GM18951 (cell line): ENCODE results near the gene GBX2.
"Not testable (repeated sequence)": the region's sequence is repeated elsewhere in the genome, so short reads cannot be mapped to it uniquely, and the experiment has no call there.

ENCODE experiments used
- POLR2A ChIP-seq: IDR thresholded peaks from 4 replicates; pipeline ENCODE4 v1.6.1; 2011; ENCODE audit warnings: mild to moderate bottlenecking; ENCODE audit not compliant: insufficient read length, insufficient read depth; ENCODE audit errors: extremely low read depth
- in situ Hi-C: fragments of 300-500 bp; cut with MboI; formaldehyde crosslinking; loops from one replicate; pipeline ENCODE4 v1.12.0; 2022; ENCODE audit warnings: low sequenced_read_pairs, mixed read lengths, inconsistent platforms; ENCODE audit not compliant: unreplicated experiment

The GBX2 gene

DNA sequence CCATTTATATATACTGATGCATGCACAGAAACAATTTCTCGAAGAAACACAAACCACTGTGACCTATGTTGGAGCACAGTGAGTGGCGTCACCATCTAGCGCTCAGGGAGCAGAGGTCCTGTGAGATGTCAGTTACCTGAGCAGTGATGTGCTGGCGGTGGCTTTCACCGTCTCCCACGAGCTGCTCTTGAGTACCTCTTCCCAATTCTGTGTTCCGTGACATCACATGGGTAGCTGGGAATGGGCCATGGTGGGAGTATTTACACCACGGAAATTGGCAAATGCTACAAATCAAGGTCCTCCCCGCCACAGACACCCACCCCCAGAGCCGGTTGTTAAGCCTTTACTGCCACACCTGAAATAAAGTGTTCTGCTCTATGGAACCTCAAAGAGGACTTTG is 24.4 kb downstream of the GBX2 start:
- no peak for TF ChIP-seq POLR2A
- in situ Hi-C loops, result no loop called here

DNA sequence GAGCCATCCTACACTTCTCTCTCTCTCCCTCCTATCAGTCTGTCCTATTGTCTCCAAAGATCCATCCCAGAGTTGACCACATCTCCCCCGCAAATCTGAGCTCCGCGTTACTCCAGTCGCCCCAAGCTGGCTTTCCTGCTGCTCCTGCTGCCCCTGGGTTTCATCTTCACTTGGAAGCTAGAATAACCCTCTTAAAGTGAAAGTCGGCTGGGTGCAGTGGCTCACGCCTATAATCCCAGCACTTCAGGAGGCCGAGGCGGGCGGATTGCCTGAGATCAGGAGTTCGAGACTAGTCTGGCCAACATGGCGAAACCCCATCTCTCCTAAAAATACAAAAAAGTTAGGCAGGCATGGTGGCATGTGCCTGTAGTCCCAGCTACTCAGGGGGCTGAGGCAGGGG is 26.6 kb downstream of the GBX2 start:
- in situ Hi-C loops, result not testable (repeated sequence)

GRCh38 chr2:236137066-236137465 is 31.1 kb downstream of the GBX2 start:
- in situ Hi-C loops, result no loop called here
- TF ChIP-seq POLR2A, result no peak

- TF ChIP-seq POLR2A, result no peak
- in situ Hi-C loops, result no loop called here
Measured at GRCh38 chr2:236136538-236136937, 31.6 kb downstream of the GBX2 start.

- in situ Hi-C loops, result no loop called here
Measured at GRCh38 chr2:236133410-236134012, 34.7 kb downstream of the GBX2 start.

DNA sequence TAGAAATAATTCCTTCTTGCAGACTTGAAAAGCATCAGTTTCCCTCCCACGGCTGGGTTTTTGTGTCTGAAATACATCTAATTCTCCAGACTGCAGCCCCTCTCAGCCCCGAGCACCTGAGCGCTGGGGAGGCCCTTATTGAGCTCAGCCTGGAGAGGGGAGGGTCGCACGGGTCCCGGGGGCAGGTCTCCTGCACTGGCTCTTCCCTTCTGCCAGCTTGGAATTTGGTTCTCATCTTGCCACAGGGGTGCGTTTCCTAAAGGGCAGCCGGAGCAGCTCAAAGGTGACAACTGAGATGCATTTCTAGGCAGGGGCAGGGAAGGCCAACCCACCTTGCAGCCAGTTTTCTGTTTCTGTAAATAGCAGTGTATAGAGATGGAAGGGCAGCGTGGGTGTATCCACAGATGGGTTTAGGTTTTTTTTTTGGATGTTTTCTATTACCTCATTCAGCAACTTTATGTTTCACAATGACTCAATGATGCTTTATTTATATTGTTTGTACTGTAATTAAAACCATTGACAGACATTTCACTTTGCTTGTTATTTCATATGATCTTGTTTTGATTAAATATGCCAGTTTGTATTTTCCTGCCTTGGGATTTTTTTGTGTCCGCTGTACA is 37.0 kb downstream of the GBX2 start:
- in situ Hi-C loops, result no loop called here
- TF ChIP-seq POLR2A, result no peak

More at GRCh38 chr2:236133410-236134012, 34.7 kb downstream of the GBX2 start:
- no peak for TF ChIP-seq POLR2A

DNA sequence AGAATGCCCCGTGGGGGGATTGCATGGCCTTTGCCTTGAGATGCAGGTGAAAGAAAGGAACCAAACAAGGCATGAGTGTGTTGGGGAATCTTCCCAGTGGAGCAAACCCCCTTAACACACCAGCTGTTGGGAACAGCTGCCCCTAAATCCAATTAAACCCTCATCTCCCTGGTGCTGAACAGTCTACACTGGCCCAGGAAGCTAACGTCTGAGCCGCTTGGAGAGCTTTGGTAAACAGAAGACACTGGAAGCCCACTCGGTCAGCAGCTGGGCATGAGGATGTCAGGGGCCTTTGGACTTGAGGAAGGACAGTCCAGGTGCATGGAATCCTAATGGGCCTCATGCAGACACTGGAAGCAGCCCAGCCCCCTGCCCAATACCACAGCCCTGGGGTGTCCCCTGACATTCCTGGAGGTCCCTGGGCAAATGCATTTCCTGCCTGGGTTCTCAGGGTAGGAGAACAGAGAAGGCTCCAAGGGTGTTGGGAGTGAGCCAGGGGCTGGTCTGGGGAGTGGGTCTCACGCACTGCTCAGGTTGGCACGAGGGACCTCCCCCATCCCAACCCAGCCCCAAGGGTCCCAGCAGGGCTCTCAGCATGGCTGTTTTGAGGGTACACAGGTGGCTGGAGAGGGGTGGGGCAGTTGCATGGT is 37.7 kb downstream of the GBX2 start:
- in situ Hi-C loops, result no loop called here
- no peak for TF ChIP-seq POLR2A

DNA sequence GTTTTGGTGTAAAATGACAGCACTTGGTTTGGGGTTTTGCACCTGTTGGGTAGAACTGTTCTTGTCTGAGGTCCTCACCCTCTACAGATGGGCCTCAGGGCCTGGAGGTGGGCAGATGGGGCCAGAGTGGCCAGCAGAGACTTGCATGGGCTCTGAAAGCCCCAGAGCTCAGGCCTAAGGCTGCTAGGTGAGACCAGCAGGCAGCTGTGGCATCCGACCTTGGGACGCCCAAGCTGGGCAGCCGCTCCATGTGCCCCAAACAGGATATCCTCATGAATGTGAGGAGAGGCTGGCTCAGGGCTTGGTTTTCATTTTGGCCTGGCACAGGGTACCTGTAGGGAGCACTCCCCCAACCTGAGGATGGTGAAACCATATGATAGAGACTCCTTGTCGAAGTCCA is 38.3 kb downstream of the GBX2 start:
- no peak for TF ChIP-seq POLR2A
- in situ Hi-C loops, result no loop called here

DNA sequence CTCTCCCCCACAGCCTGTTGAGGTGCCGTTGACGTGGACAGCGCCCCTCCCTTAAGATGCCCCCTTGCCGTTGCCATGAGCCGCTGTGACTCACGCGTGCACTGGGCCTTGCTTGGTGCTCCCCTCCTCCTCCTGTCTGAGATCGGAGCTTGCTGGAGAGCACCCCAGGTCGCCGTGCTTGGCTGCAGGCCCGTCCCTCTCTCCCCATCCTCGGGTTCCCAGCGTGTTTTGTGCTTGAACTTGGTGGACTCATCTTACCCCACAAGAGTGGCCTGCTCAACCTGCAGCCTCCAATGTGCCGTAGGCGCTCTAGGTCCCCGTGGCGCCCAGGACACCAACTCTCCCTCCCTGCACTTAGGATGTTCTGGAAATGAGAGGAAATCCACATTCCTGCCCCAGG is 39.9 kb downstream of the GBX2 start:
- no peak for TF ChIP-seq POLR2A
- in situ Hi-C loops, result no loop called here

- in situ Hi-C loops, result no loop called here
- TF ChIP-seq POLR2A, result no peak
Measured at GRCh38 chr2:236127010-236127409, 41.2 kb downstream of the GBX2 start.

DNA sequence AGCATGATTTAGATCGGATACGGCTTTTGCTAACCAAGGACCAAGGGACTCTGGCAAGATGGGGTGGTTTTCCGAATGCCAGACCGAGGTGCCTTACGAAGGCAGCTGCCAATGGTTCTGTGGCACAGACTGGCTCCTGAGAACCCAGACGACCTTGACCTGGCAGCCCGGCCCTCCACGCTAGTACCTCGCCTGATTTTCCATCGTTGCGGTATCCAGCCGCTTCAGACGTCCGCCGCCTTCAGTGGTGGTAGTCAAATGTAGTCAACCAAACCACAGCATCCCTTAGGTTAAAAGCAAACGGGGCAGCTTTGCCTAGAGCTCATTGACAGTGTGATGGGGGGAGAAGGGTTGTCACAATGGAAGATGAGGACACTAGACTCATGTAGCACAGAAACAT is 42.6 kb downstream of the GBX2 start:
- in situ Hi-C loops, result no loop called here
- TF ChIP-seq POLR2A, result no peak

GRCh38 chr2:236124182-236124893 is 43.8 kb downstream of the GBX2 start:
- in situ Hi-C loops, result no loop called here
- TF ChIP-seq POLR2A, result no peak

DNA sequence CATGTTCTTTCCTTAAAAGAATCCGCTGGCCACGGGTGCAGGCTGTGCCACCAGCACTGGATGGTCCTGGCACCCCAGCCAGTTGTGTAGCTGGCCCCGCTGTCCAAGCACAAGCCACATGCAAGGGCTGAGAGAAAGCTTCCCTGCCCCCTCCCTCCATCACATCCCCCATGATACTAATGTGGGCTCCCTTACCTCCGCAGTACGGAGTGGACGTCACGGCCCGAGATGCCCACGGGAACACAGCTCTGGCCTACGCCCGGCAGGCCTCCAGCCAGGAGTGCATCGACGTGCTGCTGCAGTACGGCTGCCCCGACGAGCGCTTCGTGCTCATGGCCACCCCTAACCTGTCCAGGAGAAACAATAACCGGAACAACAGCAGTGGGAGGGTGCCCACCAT is 44.5 kb downstream of the GBX2 start:
- no peak for TF ChIP-seq POLR2A
- in situ Hi-C loops, result no loop called here

DNA sequence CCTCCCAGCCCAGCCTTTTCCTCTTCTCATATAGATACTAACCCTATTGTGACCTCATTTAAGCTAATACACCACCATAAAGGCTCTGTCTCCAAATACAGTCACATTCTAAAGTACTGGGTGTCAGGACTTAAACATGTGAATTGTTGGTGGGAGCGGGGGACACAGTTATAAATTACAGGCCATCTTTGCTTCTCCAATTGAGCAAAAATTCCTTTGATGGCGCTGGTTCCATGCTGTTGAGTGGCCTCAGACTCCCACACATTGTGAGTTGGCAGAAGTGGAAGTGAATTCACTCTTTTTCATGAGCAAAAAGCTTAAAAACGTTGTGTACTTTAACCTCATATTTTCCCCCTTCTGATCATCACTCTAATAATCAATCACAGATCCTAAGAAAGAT is 46.0 kb downstream of the GBX2 start:
- in situ Hi-C loops, result no loop called here
- TF ChIP-seq POLR2A, result no peak
